ENCODE results near the gene C6orf132.

The C6orf132 gene

GRCh38 chr6:42104095-42104803, 38.2 kb downstream of the C6orf132 start:
- DNase-seq: peak; percentile 67

GRCh38 chr6:42103753-42104094, 38.7 kb downstream of the C6orf132 start:
- no peak for DNase-seq

- no peak for DNase-seq
These were observed 39.2 kb downstream of the C6orf132 start for GRCh38 chr6:42103216-42103615.

- no peak for DNase-seq
These were observed 41.2 kb downstream of the C6orf132 start for GRCh38 chr6:42101186-42101657.

GRCh38 chr6:42100029-42100901, 42.2 kb downstream of the C6orf132 start:
- no peak for DNase-seq

- DNase-seq: no peak
These were observed 42.9 kb downstream of the C6orf132 start for GRCh38 chr6:42099340-42100028.

GRCh38 chr6:42095776-42096541, 46.5 kb downstream of the C6orf132 start:
- no peak for DNase-seq

GRCh38 chr6:42095094-42095493, 47.3 kb downstream of the C6orf132 start:
- no peak for DNase-seq

GRCh38 chr6:42093582-42094329, 48.7 kb downstream of the C6orf132 start:
- DNase-seq: no peak

- DNase-seq: no peak
These were observed 50.7 kb downstream of the C6orf132 start for GRCh38 chr6:42091718-42092023.

- no peak for DNase-seq
These were observed 51.4 kb downstream of the C6orf132 start for GRCh38 chr6:42090819-42091717.

- no peak for DNase-seq
These were observed 54.3 kb downstream of the C6orf132 start for GRCh38 chr6:42088101-42088591.

GRCh38 chr6:42086046-42087035, 56.1 kb downstream of the C6orf132 start:
- DNase-seq: no peak

- DNase-seq: no peak
These were observed 57.5 kb downstream of the C6orf132 start for GRCh38 chr6:42084889-42085288.

GRCh38 chr6:42083530-42083929, 58.9 kb downstream of the C6orf132 start:
- no peak for DNase-seq

- no peak for DNase-seq
These were observed 62.4 kb downstream of the C6orf132 start for GRCh38 chr6:42079941-42080464.

- DNase-seq: no peak
These were observed 64.0 kb downstream of the C6orf132 start for GRCh38 chr6:42078386-42078785.

- peak; percentile 82 for DNase-seq
These were observed 67.1 kb downstream of the C6orf132 start for GRCh38 chr6:42075159-42075838.

- DNase-seq: no peak
These were observed 69.1 kb downstream of the C6orf132 start for GRCh38 chr6:42073287-42073686.
